CD14-positive monocyte (primary cell): Measurements from ENCODE around the gene DTWD2. TPM values are rescaled to one million over a fixed set of nuclear protein-coding genes. Genes with fewer than 3 reads are reported as not detected.

Experiments used
- DNase-seq, 3 donors: peaks; one replicate each; pipeline ENCODE4 v3.0.0-alpha.2; 2011 to 2022
- H2AFZ ChIP-seq: 2 replicates; pipeline ENCODE4 v1.6.0; 2012; ENCODE audit warnings: mild to moderate bottlenecking, low read depth, low read length, inconsistent platforms; ENCODE audit not compliant: insufficient read depth, poor library complexity, severe bottlenecking
- H3K27ac ChIP-seq, 2 donors: 1 replicate in 1 of 2; 2 replicates in 1 of 2; pipeline ENCODE4 v1.5.1; 2012 to 2013; ENCODE audit warnings: low read length in 2 of 2, control low read depth in 1 of 2, inconsistent platforms in 1 of 2, low read depth in 1 of 2, mild to moderate bottlenecking in 1 of 2
- H3K27me3 ChIP-seq, 2 donors: one replicate each; pipeline versions ENCODE4 v1.6.0 to v1.6.1; 2011 to 2013; ENCODE audit warnings: low read length in 2 of 2; ENCODE audit not compliant: control insufficient read depth in 2 of 2, insufficient read depth in 2 of 2
- H3K36me3 ChIP-seq, 2 donors: replicated peaks in 1 of 2; 1 replicate in 1 of 2; 2 replicates in 1 of 2; pipeline versions ENCODE4 v1.5.1 to v1.6.1; 2012 to 2013; ENCODE audit warnings: low read length in 2 of 2, control low read depth in 1 of 2, inconsistent platforms in 1 of 2, mild to moderate bottlenecking in 1 of 2; ENCODE audit not compliant: insufficient read depth in 2 of 2, control insufficient read depth in 1 of 2
- H3K4me1 ChIP-seq, 2 donors: 1 replicate in 1 of 2; 2 replicates in 1 of 2; pipeline versions ENCODE4 v1.5.1 to v1.6.1; 2012 to 2013; ENCODE audit warnings: low read length in 2 of 2, control low read depth in 1 of 2, inconsistent platforms in 1 of 2, mild to moderate bottlenecking in 1 of 2, moderate library complexity in 1 of 2; ENCODE audit not compliant: insufficient read depth in 2 of 2, control insufficient read depth in 1 of 2
- H3K4me2 ChIP-seq: replicated peaks from 2 replicates; pipeline ENCODE3; 2012; ENCODE audit warnings: low read length, moderate library complexity, mild to moderate bottlenecking; ENCODE audit not compliant: poor library complexity, severe bottlenecking; ENCODE audit errors: extremely low read depth
- H3K4me3 ChIP-seq, 3 experiments: fragments of 200-600 bp in 1 of 3; sonication (generic) in 1 of 3; replicated peaks in 1 of 3; 1 replicate in 2 of 3; 2 replicates in 1 of 3; pipeline ENCODE4 v1.5.1; 2011 to 2013; ENCODE audit warnings: low read length in 3 of 3, mild to moderate bottlenecking in 3 of 3, control low read depth in 2 of 3, low read depth in 2 of 3, inconsistent platforms in 1 of 3, moderate library complexity in 1 of 3
- H3K79me2 ChIP-seq: 2 replicates; pipeline ENCODE4 v1.6.0; 2012; ENCODE audit warnings: mild to moderate bottlenecking, control low read depth, inconsistent platforms, low read length, moderate library complexity; ENCODE audit not compliant: insufficient read depth
- H3K9ac ChIP-seq: 2 replicates; pipeline ENCODE4 v1.6.0; 2017; ENCODE audit warnings: low read length, mild to moderate bottlenecking; ENCODE audit not compliant: insufficient read depth, poor library complexity, severe bottlenecking
- H3K9me3 ChIP-seq, 2 donors: replicated peaks in 1 of 2; 1 replicate in 1 of 2; 2 replicates in 1 of 2; pipeline versions ENCODE4 v1.5.1 to v1.6.1; 2012 to 2013; ENCODE audit warnings: low read length in 2 of 2, control low read depth in 1 of 2; ENCODE audit not compliant: control insufficient read depth in 1 of 2, insufficient read depth in 1 of 2
- H4K20me1 ChIP-seq: 2 replicates; pipeline ENCODE4 v1.6.0; 2012; ENCODE audit warnings: mild to moderate bottlenecking, low read length, control low read depth, moderate library complexity; ENCODE audit not compliant: insufficient read depth
- H3K27ac Mint-ChIP-seq, 7 donors: one replicate each; pipeline ENCODE4 v1.8.0; 2020; ENCODE audit warnings: mild to moderate bottlenecking in 7 of 7, mixed read lengths in 7 of 7, moderate library complexity in 6 of 7, inconsistent platforms in 2 of 7
- H3K27me3 Mint-ChIP-seq, 3 donors: one replicate each; pipeline ENCODE4 v1.8.0; 2021 to 2022; ENCODE audit warnings: low read depth in 3 of 3, mild to moderate bottlenecking in 3 of 3, mixed read lengths in 3 of 3, moderate library complexity in 3 of 3, inconsistent platforms in 1 of 3
- H3K36me3 Mint-ChIP-seq, 2 donors: one replicate each; pipeline ENCODE4 v1.8.0; 2020; ENCODE audit warnings: mixed read lengths in 2 of 2, inconsistent platforms in 1 of 2, mild to moderate bottlenecking in 1 of 2
- H3K4me1 Mint-ChIP-seq: one replicate; pipeline ENCODE4 v1.8.0; 2020; ENCODE audit warnings: mild to moderate bottlenecking, mixed read lengths
- H3K4me3 Mint-ChIP-seq, 2 donors: one replicate each; pipeline ENCODE4 v1.8.0; 2020; ENCODE audit warnings: mild to moderate bottlenecking in 2 of 2, mixed read lengths in 2 of 2, moderate library complexity in 1 of 2
- H3K9me3 Mint-ChIP-seq, 7 donors: one replicate each; pipeline ENCODE4 v1.8.0; 2020 to 2022; ENCODE audit warnings: mixed read lengths in 7 of 7, mild to moderate bottlenecking in 6 of 7, moderate library complexity in 6 of 7, inconsistent platforms in 2 of 7
- WGBS: methylation state at CpG from one replicate; pipeline ENCODE4 v1.1.5; 2013; ENCODE audit warnings: missing lambda C conversion rate; ENCODE audit not compliant: insufficient coverage; 5-methylcytosine and 5-hydroxymethylcytosine counted together
- intact Hi-C, 2 donors: fragments of 100-400 bp; cut with micrococcal nuclease; formaldehyde crosslinking; loops; one replicate each; pipeline versions ENCODE4 v1.15.0 to v1.15.1; 2023
- polyA plus RNA-seq, 3 donors: library from polyadenylated mRNA; depleted of rRNA in 1 of 3; unstranded in 2 of 3; stranded (reverse) in 1 of 3; fragments of 300-500 nt in 2 of 3; fragments of >200 nt in 1 of 3; fragmentation: Illumina TruSeq in 2 of 3; gene quantifications; 1 replicate in 2 of 3; 2 replicates in 1 of 3; pipeline ENCODE4 v1.2.3, GENCODE V29; 2012 to 2021
- TF ChIP-seq, protein P1 (sequence below): fragments of 200-600 bp; IDR thresholded peaks from one replicate; pipeline ENCODE4 v1.8.0; 2022; ENCODE audit warnings: antibody characterized with exemption, mild to moderate bottlenecking

DTWD2 gene
- polyA plus RNA-seq, 3 donors, result 1.2 to 2.7 (median 2.5) TPM

DNA sequence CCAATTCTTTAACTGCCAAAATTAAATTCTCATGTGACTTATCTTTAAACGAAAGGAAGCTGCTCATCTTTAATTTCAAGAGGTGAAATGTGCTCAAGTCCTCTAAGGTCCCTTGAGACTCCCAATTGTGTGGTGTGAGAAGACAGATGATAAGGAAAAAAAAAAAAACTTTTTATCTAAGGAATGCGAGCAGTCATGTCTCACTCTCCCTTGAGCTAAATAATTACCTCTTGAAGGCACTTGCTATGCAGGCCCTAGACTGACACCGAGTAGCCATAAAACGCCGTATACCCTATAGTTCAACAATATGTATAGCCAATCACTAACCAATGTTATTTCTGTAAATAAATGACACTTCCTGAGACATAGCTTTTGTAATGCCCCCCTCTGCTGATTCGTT, 1.5 kb upstream of the DTWD2 start:
- H3K27me3 Mint-ChIP-seq, result no peaks in the 10 kb centered on the region
- 89% methylated on average over 4 of the region's 6 CpGs for WGBS
- Histone ChIP-seq H3K36me3 (no peaks in the 10 kb centered on the region), H3K27me3 (no peaks in the 10 kb centered on the region), H3K4me2 (no peak overlapping the region), H4K20me1 (no peaks in the 10 kb centered on the region), H3K4me1 (peaks cover 11 to 17% of the 10 kb centered on the region in 2 donors), H3K27ac (no peak overlapping the region), H3K9me3 (peaks cover 0 to 2% of the 10 kb centered on the region in 2 donors), H3K79me2 (no peaks in the 10 kb centered on the region), H3K9ac (no peak overlapping the region), H2AFZ (peak overlapping the region; percentile 11), H3K4me3 (no peak overlapping the region)
- no peak overlapping the region for H3K27ac Mint-ChIP-seq
- intact Hi-C loops, result loop anchor here (5.0 to 10.0 kb wide), 4 partner anchors 82 to 447 kb away; partner anchors contain the start of gene DMXL1 (in 1 of the 2)
- H3K4me3 Mint-ChIP-seq, result no peak overlapping the region
- H3K36me3 Mint-ChIP-seq, result peaks cover 0 to 3% of the 10 kb centered on the region in 2 donors
- no peak for DNase-seq
- H3K4me1 Mint-ChIP-seq, result peaks cover 14% of the 10 kb centered on the region
- peaks cover 0 to 11% (median 9%) of the 10 kb centered on the region in 7 donors for H3K9me3 Mint-ChIP-seq
- TF ChIP-seq, protein P1, sequence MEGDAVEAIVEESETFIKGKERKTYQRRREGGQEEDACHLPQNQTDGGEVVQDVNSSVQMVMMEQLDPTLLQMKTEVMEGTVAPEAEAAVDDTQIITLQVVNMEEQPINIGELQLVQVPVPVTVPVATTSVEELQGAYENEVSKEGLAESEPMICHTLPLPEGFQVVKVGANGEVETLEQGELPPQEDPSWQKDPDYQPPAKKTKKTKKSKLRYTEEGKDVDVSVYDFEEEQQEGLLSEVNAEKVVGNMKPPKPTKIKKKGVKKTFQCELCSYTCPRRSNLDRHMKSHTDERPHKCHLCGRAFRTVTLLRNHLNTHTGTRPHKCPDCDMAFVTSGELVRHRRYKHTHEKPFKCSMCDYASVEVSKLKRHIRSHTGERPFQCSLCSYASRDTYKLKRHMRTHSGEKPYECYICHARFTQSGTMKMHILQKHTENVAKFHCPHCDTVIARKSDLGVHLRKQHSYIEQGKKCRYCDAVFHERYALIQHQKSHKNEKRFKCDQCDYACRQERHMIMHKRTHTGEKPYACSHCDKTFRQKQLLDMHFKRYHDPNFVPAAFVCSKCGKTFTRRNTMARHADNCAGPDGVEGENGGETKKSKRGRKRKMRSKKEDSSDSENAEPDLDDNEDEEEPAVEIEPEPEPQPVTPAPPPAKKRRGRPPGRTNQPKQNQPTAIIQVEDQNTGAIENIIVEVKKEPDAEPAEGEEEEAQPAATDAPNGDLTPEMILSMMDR, result no peak

DNA sequence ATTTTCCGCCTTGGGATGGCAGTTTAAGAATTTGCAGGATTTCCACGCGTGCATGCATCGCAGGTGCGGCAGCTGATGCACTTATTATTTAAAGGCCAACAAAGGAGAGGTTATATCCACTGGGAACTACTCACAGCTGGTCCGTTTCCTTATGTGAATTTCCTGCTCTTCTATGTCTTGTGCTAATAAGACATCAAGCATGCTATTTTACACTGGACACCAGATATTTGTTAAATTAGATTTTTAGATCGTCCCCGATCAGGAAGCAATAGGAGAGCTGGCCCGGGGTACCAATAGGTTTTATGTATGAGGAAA, 476 bp upstream of the DTWD2 start:
- Mint-ChIP-seq H3K9me3 (peaks cover 0 to 11% (median 6%) of the 10 kb centered on the region in 7 donors), H3K27ac (peak overlapping the region in 3 of 7 donors; percentile 45 to 91 (median 86)), H3K4me1 (peaks cover 14% of the 10 kb centered on the region), H3K4me3 (peak overlapping the region; percentile 74 to 89), H3K36me3 (peaks cover 0 to 3% of the 10 kb centered on the region in 2 donors), H3K27me3 (no peaks in the 10 kb centered on the region)
- no peaks in the 10 kb centered on the region for H3K27me3 ChIP-seq
- H3K4me3 ChIP-seq, result peak overlapping the region; percentile 56 to 87 (median 80)
- peak overlapping the region; percentile 90 for H3K9ac ChIP-seq
- no peaks in the 10 kb centered on the region for H4K20me1 ChIP-seq
- H3K4me2 ChIP-seq, result peak overlapping the region; percentile 90
- no peaks in the 10 kb centered on the region for H3K36me3 ChIP-seq
- intact Hi-C loops, result loop anchor here (5.0 to 10.0 kb wide), 4 partner anchors 83 to 448 kb away; partner anchors contain the start of gene DMXL1 (in 1 of the 2)
- WGBS, result 29% methylated on average over 4 of the region's 9 CpGs
- H2AFZ ChIP-seq, result peak overlapping the region; percentile 93
- H3K27ac ChIP-seq, result peak overlapping the region; percentile 41 to 89
- TF ChIP-seq, protein P1, result no peak
- no peaks in the 10 kb centered on the region for H3K79me2 ChIP-seq
- DNase-seq, result no peak
- no peaks in the 10 kb centered on the region for H3K9me3 ChIP-seq
- peaks cover 11 to 17% of the 10 kb centered on the region in 2 donors for H3K4me1 ChIP-seq
